HG02870 (cell line): ENCODE results near the gene BRCA1.
"Not testable (repeated sequence)": the region's sequence is repeated elsewhere in the genome, so short reads cannot be mapped to it uniquely, and the experiment has no call there.

Source experiments
- ATAC-seq: cut with Tn5 transposase; IDR thresholded peaks from one replicate; pipeline ENCODE4 v1.9.1; 2021; ENCODE audit warnings: mild to moderate bottlenecking, moderate library complexity; ENCODE audit not compliant: unreplicated experiment

BRCA1 gene

GRCh38 chr17:43006639-43007551, 118.3 kb downstream of the BRCA1 start, which contains the start of gene IFI35:
IFI35 (plus strand) TSS chr17:43006784; CDS start chr17:43006948, 164 bp downstream.
- no peak for ATAC-seq

- no peak for ATAC-seq
Observed at GRCh38 chr17:43003542-43004172, 121.5 kb downstream of the BRCA1 start.

- not testable (repeated sequence) for ATAC-seq
Observed at GRCh38 chr17:43000894-43001293, 124.3 kb downstream of the BRCA1 start.

GRCh38 chr17:42999003-42999525, 126.1 kb downstream of the BRCA1 start:
- ATAC-seq, result no peak

- ATAC-seq, result peak; percentile 93
Observed at GRCh38 chr17:42997984-42998938, 126.9 kb downstream of the BRCA1 start, which contains the start of gene RPL27. RPL27 (plus strand) TSS chr17:42998419; CDS start chr17:42998751, 332 bp downstream.

- ATAC-seq, result no peak
Observed at GRCh38 chr17:42997390-42997983, 127.7 kb downstream of the BRCA1 start.
